Osteocyte (in vitro differentiated cells): Measurements from ENCODE around the gene SIRPB2. TPM values are rescaled to one million over a fixed set of nuclear protein-coding genes. Genes with fewer than 3 reads are reported as not detected.

Experiments
- DNase-seq: peaks from one replicate; pipeline ENCODE4 v3.0.0; 2021; ENCODE audit warnings: mixed read lengths; ENCODE audit not compliant: unreplicated experiment; ENCODE audit errors: extremely low spot score
- H3K27ac Mint-ChIP-seq: one replicate; pipeline ENCODE4 v1.8.0; 2021; ENCODE audit warnings: mild to moderate bottlenecking, mixed read lengths; ENCODE audit not compliant: unreplicated experiment
- H3K27me3 Mint-ChIP-seq: one replicate; pipeline ENCODE4 v1.8.0; 2021; ENCODE audit warnings: mixed read lengths; ENCODE audit not compliant: unreplicated experiment
- H3K36me3 Mint-ChIP-seq: one replicate; pipeline ENCODE4 v1.8.0; 2021; ENCODE audit warnings: mixed read lengths; ENCODE audit not compliant: unreplicated experiment
- H3K4me1 Mint-ChIP-seq: one replicate; pipeline ENCODE4 v1.8.0; 2021; ENCODE audit warnings: mixed read lengths; ENCODE audit not compliant: unreplicated experiment
- H3K4me3 Mint-ChIP-seq: one replicate; pipeline ENCODE4 v1.8.0; 2021; ENCODE audit warnings: mild to moderate bottlenecking, moderate library complexity, mixed read lengths; ENCODE audit not compliant: unreplicated experiment
- H3K9me3 Mint-ChIP-seq: one replicate; pipeline ENCODE4 v1.8.0; 2021; ENCODE audit warnings: mixed read lengths; ENCODE audit not compliant: unreplicated experiment
- total RNA-seq: library from RNA; stranded (reverse); gene quantifications from 2 replicates; pipeline ENCODE4 v1.2.1, GENCODE V29; 2021
- TF ChIP-seq, protein P1 (sequence below): fragments of 200-600 bp; sonication (generic); IDR thresholded peaks from 2 replicates; pipeline ENCODE4 v1.5.0; 2021; ENCODE audit warnings: antibody characterized with exemption, mild to moderate bottlenecking, moderate library complexity

SIRPB2 gene
- total RNA-seq, 1 donor from 2014 or later, result not detected

- no peaks in the 10 kb centered on the region for H3K9me3 Mint-ChIP-seq
- H3K4me1 Mint-ChIP-seq, result no peaks in the 10 kb centered on the region
- no peaks in the 10 kb centered on the region for H3K27me3 Mint-ChIP-seq
- peaks cover 60% of the 10 kb centered on the region for H3K36me3 Mint-ChIP-seq
- no peak for DNase-seq
- no peak overlapping the region for H3K27ac Mint-ChIP-seq
- TF ChIP-seq, protein P1, sequence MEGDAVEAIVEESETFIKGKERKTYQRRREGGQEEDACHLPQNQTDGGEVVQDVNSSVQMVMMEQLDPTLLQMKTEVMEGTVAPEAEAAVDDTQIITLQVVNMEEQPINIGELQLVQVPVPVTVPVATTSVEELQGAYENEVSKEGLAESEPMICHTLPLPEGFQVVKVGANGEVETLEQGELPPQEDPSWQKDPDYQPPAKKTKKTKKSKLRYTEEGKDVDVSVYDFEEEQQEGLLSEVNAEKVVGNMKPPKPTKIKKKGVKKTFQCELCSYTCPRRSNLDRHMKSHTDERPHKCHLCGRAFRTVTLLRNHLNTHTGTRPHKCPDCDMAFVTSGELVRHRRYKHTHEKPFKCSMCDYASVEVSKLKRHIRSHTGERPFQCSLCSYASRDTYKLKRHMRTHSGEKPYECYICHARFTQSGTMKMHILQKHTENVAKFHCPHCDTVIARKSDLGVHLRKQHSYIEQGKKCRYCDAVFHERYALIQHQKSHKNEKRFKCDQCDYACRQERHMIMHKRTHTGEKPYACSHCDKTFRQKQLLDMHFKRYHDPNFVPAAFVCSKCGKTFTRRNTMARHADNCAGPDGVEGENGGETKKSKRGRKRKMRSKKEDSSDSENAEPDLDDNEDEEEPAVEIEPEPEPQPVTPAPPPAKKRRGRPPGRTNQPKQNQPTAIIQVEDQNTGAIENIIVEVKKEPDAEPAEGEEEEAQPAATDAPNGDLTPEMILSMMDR, result no peak
- no peak overlapping the region for H3K4me3 Mint-ChIP-seq
Observed at GRCh38 chr20:1449370-1449769, 41.9 kb downstream of the SIRPB2 start.

GRCh38 chr20:1448081-1448620, 43.1 kb downstream of the SIRPB2 start:
- Mint-ChIP-seq H3K36me3 (peaks cover 60% of the 10 kb centered on the region), H3K4me1 (no peaks in the 10 kb centered on the region), H3K4me3 (no peak overlapping the region), H3K27ac (no peak overlapping the region), H3K27me3 (no peaks in the 10 kb centered on the region), H3K9me3 (no peaks in the 10 kb centered on the region)
- no peak for DNase-seq
- TF ChIP-seq, protein P1, result no peak

- TF ChIP-seq, protein P1, result no peak
- no peak overlapping the region for H3K4me3 Mint-ChIP-seq
- H3K27ac Mint-ChIP-seq, result no peak overlapping the region
- H3K4me1 Mint-ChIP-seq, result no peaks in the 10 kb centered on the region
- no peak for DNase-seq
- no peaks in the 10 kb centered on the region for H3K27me3 Mint-ChIP-seq
- peaks cover 52% of the 10 kb centered on the region for H3K36me3 Mint-ChIP-seq
- H3K9me3 Mint-ChIP-seq, result no peaks in the 10 kb centered on the region
Observed at GRCh38 chr20:1446536-1446935, 44.7 kb downstream of the SIRPB2 start.

DNA sequence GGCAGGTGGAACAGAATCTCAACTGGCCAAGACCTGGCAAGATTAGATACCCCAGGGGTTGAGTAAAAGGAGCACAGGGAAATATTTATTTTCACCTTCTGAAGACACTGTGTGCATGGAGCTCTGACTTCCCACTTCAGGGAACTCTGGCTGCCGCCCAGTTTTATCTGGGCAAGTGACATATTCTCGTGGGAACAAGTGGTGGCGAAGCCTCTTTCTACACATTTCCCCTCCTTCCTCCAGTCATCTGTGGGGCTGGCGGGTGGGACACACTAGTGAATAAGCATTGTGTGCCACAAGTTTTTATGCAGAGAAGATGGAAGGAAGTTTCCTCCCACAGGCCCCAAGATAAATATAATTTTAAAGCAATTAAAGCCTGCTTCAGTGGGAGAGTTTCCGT, 48.1 kb downstream of the SIRPB2 start:
- H3K27me3 Mint-ChIP-seq, result no peaks in the 10 kb centered on the region
- H3K27ac Mint-ChIP-seq, result no peak overlapping the region
- DNase-seq, result no peak
- no peak overlapping the region for H3K4me3 Mint-ChIP-seq
- H3K36me3 Mint-ChIP-seq, result peaks cover 41% of the 10 kb centered on the region
- H3K9me3 Mint-ChIP-seq, result no peaks in the 10 kb centered on the region
- H3K4me1 Mint-ChIP-seq, result no peaks in the 10 kb centered on the region
- TF ChIP-seq, protein P1, result no peak

- TF ChIP-seq, protein P1, result no peak
- Mint-ChIP-seq H3K9me3 (no peaks in the 10 kb centered on the region), H3K4me3 (no peak overlapping the region), H3K27ac (no peak overlapping the region), H3K36me3 (peaks cover 36% of the 10 kb centered on the region), H3K4me1 (no peaks in the 10 kb centered on the region), H3K27me3 (no peaks in the 10 kb centered on the region)
- no peak for DNase-seq
Observed at GRCh38 chr20:1442304-1442703, 48.9 kb downstream of the SIRPB2 start.
